BLaER1 (cell line): ENCODE measurements around the gene BCL3.
A peak's percentile ranks its signal among the peaks of the same experiment; 100 is the strongest.
"Not testable (repeated sequence)": the region's sequence is repeated elsewhere in the genome, so short reads cannot be mapped to it uniquely, and the experiment has no call there.

Experiments
- H3K27ac ChIP-seq: shearing (Covaris generic); formaldehyde crosslinking; 2 replicates; pipeline ENCODE4 v1.8.1; 2022
- H3K27me3 ChIP-seq: shearing (Covaris generic); formaldehyde crosslinking; 2 replicates; pipeline ENCODE4 v1.8.1; 2022
- H3K36me3 ChIP-seq: shearing (Covaris generic); formaldehyde crosslinking; 2 replicates; pipeline ENCODE4 v1.8.1; 2022
- H3K4me1 ChIP-seq: shearing (Covaris generic); formaldehyde crosslinking; 2 replicates; pipeline ENCODE4 v1.8.1; 2022
- H3K4me2 ChIP-seq: shearing (Covaris generic); formaldehyde crosslinking; 2 replicates; pipeline ENCODE4 v1.8.1; 2022
- H3K4me3 ChIP-seq: shearing (Covaris generic); formaldehyde crosslinking; 2 replicates; pipeline ENCODE4 v1.8.1; 2022
- H3K9ac ChIP-seq: shearing (Covaris generic); formaldehyde crosslinking; 2 replicates; pipeline ENCODE4 v1.8.1; 2022
- H3K9me3 ChIP-seq: shearing (Covaris generic); formaldehyde crosslinking; 2 replicates; pipeline ENCODE4 v1.8.1; 2022
- H4K20me1 ChIP-seq: shearing (Covaris generic); formaldehyde crosslinking; 2 replicates; pipeline ENCODE4 v1.8.1; 2022
- Cebpa-rat ChIP-seq: shearing (Covaris generic); IDR thresholded peaks from 2 replicates; pipeline ENCODE4 v1.8.1; 2022

Gene BCL3

GRCh38 chr19:44767295-44768180, 19.0 kb downstream of the BCL3 start:
- Histone ChIP-seq H4K20me1 (no peaks in the 10 kb centered on the region), H3K27me3 (no peaks in the 10 kb centered on the region), H3K9ac (no peak overlapping the region), H3K4me2 (no peak overlapping the region), H3K4me1 (peaks cover 66% of the 10 kb centered on the region), H3K4me3 (no peak overlapping the region), H3K27ac (no peak overlapping the region), H3K9me3 (0 out of 2 replicates have a peak, but pooled peaks cover 3% of the 10 kb centered on the region), H3K36me3 (no peaks in the 10 kb centered on the region)
- no peak for TF ChIP-seq Cebpa-rat

- H3K9ac ChIP-seq: no peak overlapping the region
These were observed 22.2 kb downstream of the BCL3 start for GRCh38 chr19:44770550-44771257.

GRCh38 chr19:44772144-44772543, 23.6 kb downstream of the BCL3 start:
- not testable (repeated sequence) for H4K20me1 ChIP-seq, H3K27me3 ChIP-seq, H3K27ac ChIP-seq, H3K9me3 ChIP-seq, H3K9ac ChIP-seq, H3K4me3 ChIP-seq, H3K4me2 ChIP-seq, H3K36me3 ChIP-seq
- peaks cover 35% of the 10 kb centered on the region for H3K4me1 ChIP-seq

More at GRCh38 chr19:44770550-44771257, 22.2 kb downstream of the BCL3 start:
- H3K27ac ChIP-seq: no peak overlapping the region
- H3K36me3 ChIP-seq: no peaks in the 10 kb centered on the region
- peak overlapping the region; percentile 66 for H3K4me2 ChIP-seq
- TF ChIP-seq Cebpa-rat: no peak
- peaks cover 41% of the 10 kb centered on the region for H3K4me1 ChIP-seq
- H3K27me3 ChIP-seq: no peaks in the 10 kb centered on the region
- H4K20me1 ChIP-seq: no peaks in the 10 kb centered on the region
- H3K4me3 ChIP-seq: no peak overlapping the region
- H3K9me3 ChIP-seq: 0 out of 2 replicates have a peak, but pooled peaks cover 3% of the 10 kb centered on the region

- Histone ChIP-seq H3K27me3 (no peaks in the 10 kb centered on the region), H4K20me1 (no peaks in the 10 kb centered on the region), H3K9ac (0 out of 2 replicates have a peak overlapping the region, but pooled peaks have one; percentile 6), H3K9me3 (no peaks in the 10 kb centered on the region), H3K36me3 (no peaks in the 10 kb centered on the region), H3K4me2 (no peak overlapping the region), H3K4me1 (peaks cover 30% of the 10 kb centered on the region), H3K4me3 (no peak overlapping the region), H3K27ac (no peak overlapping the region)
- TF ChIP-seq Cebpa-rat: no peak
These were observed 24.5 kb downstream of the BCL3 start for GRCh38 chr19:44772959-44773358.

- Histone ChIP-seq H3K27me3 (no peaks in the 10 kb centered on the region), H3K9me3 (no peaks in the 10 kb centered on the region), H4K20me1 (no peaks in the 10 kb centered on the region), H3K27ac (no peak overlapping the region), H3K36me3 (no peaks in the 10 kb centered on the region), H3K9ac (no peak overlapping the region), H3K4me3 (no peak overlapping the region), H3K4me1 (peaks cover 9% of the 10 kb centered on the region), H3K4me2 (no peak overlapping the region)
- TF ChIP-seq Cebpa-rat: no peak
These were observed 27.2 kb downstream of the BCL3 start for GRCh38 chr19:44775676-44776240.

GRCh38 chr19:44776402-44777096, 28.0 kb downstream of the BCL3 start:
- no peak for TF ChIP-seq Cebpa-rat
- H3K4me3 ChIP-seq: no peak overlapping the region
- H3K4me2 ChIP-seq: no peak overlapping the region
- H3K36me3 ChIP-seq: no peaks in the 10 kb centered on the region
- no peak overlapping the region for H3K27ac ChIP-seq
- H3K4me1 ChIP-seq: peaks cover under 1% of the 10 kb centered on the region; the same call in 1 of the 2 replicates
- no peak overlapping the region for H3K9ac ChIP-seq
- H3K9me3 ChIP-seq: no peaks in the 10 kb centered on the region
- H4K20me1 ChIP-seq: no peaks in the 10 kb centered on the region
- H3K27me3 ChIP-seq: no peaks in the 10 kb centered on the region

- Histone ChIP-seq H3K4me1 (no peaks in the 10 kb centered on the region), H3K4me2 (no peak within 1 kb of the TSS), H3K9ac (no peak within 1 kb of the TSS), H3K27me3 (no peaks in the 10 kb centered on the region), H3K9me3 (no peaks in the 10 kb centered on the region), H3K27ac (no peak within 1 kb of the TSS), H4K20me1 (no peaks in the 10 kb centered on the region), H3K4me3 (no peak within 1 kb of the TSS), H3K36me3 (no peaks in the 10 kb centered on the region)
- no peak for TF ChIP-seq Cebpa-rat
These were observed 29.3 kb downstream of the BCL3 start, which contains the start of gene CBLC for GRCh38 chr19:44777715-44778347. TSS of gene CBLC (plus strand) at chr19:44777890. CDS start at chr19:44777932, 42 bp downstream.

GRCh38 chr19:44779150-44779549, 30.6 kb downstream of the BCL3 start:
- Histone ChIP-seq H3K4me2 (no peak overlapping the region), H3K4me3 (no peak overlapping the region), H3K4me1 (peaks cover 6% of the 10 kb centered on the region), H3K9ac (no peak overlapping the region), H3K27ac (no peak overlapping the region), H3K36me3 (no peaks in the 10 kb centered on the region), H3K9me3 (no peaks in the 10 kb centered on the region), H4K20me1 (no peaks in the 10 kb centered on the region), H3K27me3 (no peaks in the 10 kb centered on the region)
- no peak for TF ChIP-seq Cebpa-rat

- not testable (repeated sequence) for H3K4me3 ChIP-seq, H3K9me3 ChIP-seq, H3K27ac ChIP-seq, H4K20me1 ChIP-seq, H3K27me3 ChIP-seq, H3K4me2 ChIP-seq, H3K36me3 ChIP-seq, H3K9ac ChIP-seq
- peaks cover 13% of the 10 kb centered on the region for H3K4me1 ChIP-seq
These were observed 33.2 kb downstream of the BCL3 start for GRCh38 chr19:44781694-44782093.
